Measurements from ENCODE around the gene GRK4. TPM values are rescaled to one million over a fixed set of nuclear protein-coding genes. Genes with fewer than 3 reads are reported as not detected.

The GRK4 gene
- polyA plus RNA-seq, 1 of the 3 experiments (the other 2 are of a cell fraction) = 2.7 TPM

- Histone ChIP-seq H3K27ac (ENCODE audit: low read depth in 2 of 2, low read length in 1 of 2) (no peak overlapping the region; a peak in 1 of 4 replicates), H3F3A (replicated peaks; ENCODE audit: insufficient read depth) (no peaks in the 10 kb centered on the region), H3K27me3 (ENCODE audit: insufficient read depth) (no peaks in the 10 kb centered on the region), H3K4me1 (ENCODE audit: control insufficient read depth in 1 of 2, insufficient read depth in 2 of 2, low read depth in 1 of 2, low read length in 1 of 2) (no peaks in the 10 kb centered on the region; a peak in 1 of 4 replicates), H3K36me3 (replicated peaks in 1 of 2; ENCODE audit: control insufficient read depth in 1 of 2, insufficient read depth in 2 of 2, low read length in 1 of 2) (peaks cover 39 to 45% of the 10 kb centered on the region in 2 experiments), H3K9me2 (no peaks in the 10 kb centered on the region), H3K79me2 (ENCODE audit: insufficient read depth) (peaks cover 49% of the 10 kb centered on the region), H3K4me3 (ENCODE audit: low read depth in 2 of 2, low read length in 1 of 2) (no peak overlapping the region), H4K20me1 (ENCODE audit: insufficient read depth) (peaks cover 28% of the 10 kb centered on the region), H3K9me3 (no peaks in the 10 kb centered on the region), H3K4me2 (no peak overlapping the region), H2AFZ (ENCODE audit: low read depth) (no peak overlapping the region), H3K9ac (no peak overlapping the region)
- 95% methylated on average over 7 of the region's 10 CpGs for WGBS (ENCODE audit: low lambda C conversion rate)
- POLR2A ChIA-PET = no interaction called here
- no peak for DNase-seq
- CTCF ChIA-PET = interaction anchor here (1.3 kb wide), 1 partner anchor 8 kb away, joined by 3 read pairs; no protein-coding TSS in a partner anchor
- TF ChIP-seq TAF1 (IDR thresholded peaks at IDR 0.05; ENCODE audit: borderline replicate concordance, low read depth, low read length) (no peak), NRF1 (IDR thresholded peaks at IDR 0.05; ENCODE audit: low read depth, low read length) (no peak), YY1 (IDR thresholded peaks at IDR 0.05; ENCODE audit: low read depth) (no peak)
These were observed 40.2 kb upstream of the GRK4 start for GRCh38 chr4:2923141-2923551.

GRCh38 chr4:2923668-2924173 lies 39.6 kb upstream of the GRK4 start:
- no peaks in the 10 kb centered on the region for H3K9me3 ChIP-seq
- CTCF ChIA-PET = interaction anchor here (1.3 kb wide), 1 partner anchor 9 kb away, joined by 3 read pairs; no protein-coding TSS in a partner anchor
- no peak for DNase-seq
- no peaks in the 10 kb centered on the region for H3K27me3 ChIP-seq (ENCODE audit: insufficient read depth)
- no peak overlapping the region for H3K4me2 ChIP-seq
- no peaks in the 10 kb centered on the region; a peak in 1 of 4 replicates for H3K4me1 ChIP-seq (ENCODE audit: control insufficient read depth in 1 of 2, insufficient read depth in 2 of 2, low read depth in 1 of 2, low read length in 1 of 2)
- 98% methylated on average over 16 of the region's 16 CpGs for WGBS (ENCODE audit: low lambda C conversion rate)
- no peak overlapping the region for H3K4me3 ChIP-seq (ENCODE audit: low read depth in 2 of 2, low read length in 1 of 2)
- H3K27ac ChIP-seq (ENCODE audit: low read depth in 2 of 2, low read length in 1 of 2) = no peak overlapping the region
- no peak overlapping the region for H3K9ac ChIP-seq
- peaks cover 39 to 51% of the 10 kb centered on the region in 2 experiments for H3K36me3 ChIP-seq (replicated peaks in 1 of 2; ENCODE audit: control insufficient read depth in 1 of 2, insufficient read depth in 2 of 2, low read length in 1 of 2)
- H3K79me2 ChIP-seq (ENCODE audit: insufficient read depth) = peaks cover 44% of the 10 kb centered on the region
- POLR2A ChIA-PET = no interaction called here
- H3K9me2 ChIP-seq = no peaks in the 10 kb centered on the region
- TF ChIP-seq MEF2A (IDR thresholded peaks at IDR 0.05; ENCODE audit: borderline replicate concordance, low read depth) (no peak), SMC3 (IDR thresholded peaks at IDR 0.05; ENCODE audit: low read depth, low read length) (no peak), TAF1 (IDR thresholded peaks at IDR 0.05; ENCODE audit: borderline replicate concordance, low read depth, low read length) (no peak), GABPA (IDR thresholded peaks at IDR 0.05; ENCODE audit: low read depth) (no peak), RAD21 (IDR thresholded peaks at IDR 0.05; ENCODE audit: low read length) (no peak), ELF1 (IDR thresholded peaks at IDR 0.05) (no peak)
- no peaks in the 10 kb centered on the region for H3F3A ChIP-seq (replicated peaks; ENCODE audit: insufficient read depth)
- H4K20me1 ChIP-seq (ENCODE audit: insufficient read depth) = peaks cover 28% of the 10 kb centered on the region
- H2AFZ ChIP-seq (ENCODE audit: low read depth) = no peak overlapping the region

- Histone ChIP-seq H3K79me2 (ENCODE audit: insufficient read depth) (peaks cover 38% of the 10 kb centered on the region), H4K20me1 (ENCODE audit: insufficient read depth) (peaks cover 28% of the 10 kb centered on the region), H3K4me1 (ENCODE audit: control insufficient read depth in 1 of 2, insufficient read depth in 2 of 2, low read depth in 1 of 2, low read length in 1 of 2) (no peaks in the 10 kb centered on the region; a peak in 1 of 4 replicates), H3K27me3 (ENCODE audit: insufficient read depth) (no peaks in the 10 kb centered on the region), H3K36me3 (replicated peaks in 1 of 2; ENCODE audit: control insufficient read depth in 1 of 2, insufficient read depth in 2 of 2, low read length in 1 of 2) (peaks cover 41 to 56% of the 10 kb centered on the region in 2 experiments), H2AFZ (ENCODE audit: low read depth) (no peak overlapping the region), H3K27ac (ENCODE audit: low read depth in 2 of 2, low read length in 1 of 2) (no peak overlapping the region), H3K9ac (no peak overlapping the region), H3K9me3 (no peaks in the 10 kb centered on the region), H3K4me2 (no peak overlapping the region), H3K9me2 (no peaks in the 10 kb centered on the region), H3F3A (replicated peaks; ENCODE audit: insufficient read depth) (no peaks in the 10 kb centered on the region), H3K4me3 (ENCODE audit: low read depth in 2 of 2, low read length in 1 of 2) (no peak overlapping the region)
- WGBS (ENCODE audit: low lambda C conversion rate) = 98% methylated on average over 7 of the region's 8 CpGs
- CTCF ChIA-PET = interaction anchor here (0.6 to 1.3 kb wide), 2 partner anchors 10 to 22 kb away, joined by 3 read pairs; no protein-coding TSS in a partner anchor
- no peak for DNase-seq
- POLR2A ChIA-PET = no interaction called here
- TF ChIP-seq CTCF (IDR thresholded peaks at IDR 0.05) = no peak
- TF ChIP-seq RAD21 (IDR thresholded peaks at IDR 0.05; ENCODE audit: low read length) = no peak
- TF ChIP-seq NRF1 (IDR thresholded peaks at IDR 0.05; ENCODE audit: low read depth, low read length) = no peak
- TF ChIP-seq FOXM1 (IDR thresholded peaks at IDR 0.05; ENCODE audit: low read depth) = no peak
- no peak for TF ChIP-seq JUND (IDR thresholded peaks at IDR 0.05)
- TF ChIP-seq GATA2 (CRISPR knock-in tag; IDR thresholded peaks at IDR 0.05) = no peak
- TF ChIP-seq FOSL2 (IDR thresholded peaks at IDR 0.05; ENCODE audit: borderline replicate concordance, low read depth) = no peak
- TF ChIP-seq FOXJ3 (CRISPR knock-in tag; IDR thresholded peaks at IDR 0.05) = no peak
- TF ChIP-seq TAF1 (IDR thresholded peaks at IDR 0.05; ENCODE audit: borderline replicate concordance, low read depth, low read length) = no peak
These were observed 39.1 kb upstream of the GRK4 start for GRCh38 chr4:2924286-2924685.
